ENCODE results near the gene GPSM1. TPM values are rescaled to one million over a fixed set of nuclear protein-coding genes. Genes with fewer than 3 reads are reported as not detected.
A peak's percentile ranks its signal among the peaks of the same experiment; 100 is the strongest.

GPSM1 gene
- total RNA-seq, 3 donors from 2014 or later = 2.4 to 15.0 (median 4.2) TPM

GRCh38 chr9:136297016-136297691, 30.2 kb upstream of the GPSM1 start:
- Histone ChIP-seq H3K36me3 (ENCODE audit: low read depth) (no peaks in the 10 kb centered on the region), H3K4me3 (no peak overlapping the region), H3K9me3 (no peaks in the 10 kb centered on the region), H3K4me1 (ENCODE audit: low read depth) (peaks cover 9% of the 10 kb centered on the region)
- no peak for TF ChIP-seq CTCF (IDR thresholded peaks at IDR 0.05)
- DNase-seq (peak; percentile 75 to 85 (median 82)), ATAC-seq (peak; percentile 91)
- intact Hi-C loops (cut with DNase I, micrococcal nuclease) = no loop called here

GRCh38 chr9:136297766-136298735, 29.3 kb upstream of the GPSM1 start:
- Histone ChIP-seq H3K9me3 (no peaks in the 10 kb centered on the region), H3K36me3 (ENCODE audit: low read depth) (no peaks in the 10 kb centered on the region), H3K4me3 (no peak overlapping the region), H3K4me1 (ENCODE audit: low read depth) (peaks cover 9% of the 10 kb centered on the region)
- DNase-seq = peak in 1 of 3 donors; percentile 38
- no peak for ATAC-seq
- intact Hi-C loops (cut with DNase I, micrococcal nuclease) = no loop called here
- no peak for TF ChIP-seq CTCF (IDR thresholded peaks at IDR 0.05)

GRCh38 chr9:136299116-136299515, 28.2 kb upstream of the GPSM1 start:
- no peak for TF ChIP-seq CTCF (IDR thresholded peaks at IDR 0.05)
- no peak overlapping the region for H3K4me3 ChIP-seq
- DNase-seq (peak in 1 of 3 donors; percentile 46), ATAC-seq (no peak)
- no peaks in the 10 kb centered on the region for H3K9me3 ChIP-seq
- intact Hi-C loops (cut with DNase I, micrococcal nuclease) = no loop called here
- H3K36me3 ChIP-seq (ENCODE audit: low read depth) = no peaks in the 10 kb centered on the region
- peaks cover 9% of the 10 kb centered on the region for H3K4me1 ChIP-seq (ENCODE audit: low read depth)

- Histone ChIP-seq H3K9me3 (no peaks in the 10 kb centered on the region), H3K36me3 (ENCODE audit: low read depth) (no peaks in the 10 kb centered on the region), H3K4me1 (ENCODE audit: low read depth) (peaks cover 9% of the 10 kb centered on the region), H3K4me3 (no peak overlapping the region)
- ATAC-seq (no peak), DNase-seq (peak in 1 of 3 donors; percentile 31)
- intact Hi-C loops (cut with DNase I, micrococcal nuclease) = no loop called here
- no peak for TF ChIP-seq CTCF (IDR thresholded peaks at IDR 0.05)
These were observed 27.8 kb upstream of the GPSM1 start for GRCh38 chr9:136299541-136299940.

GRCh38 chr9:136300016-136300545, 27.3 kb upstream of the GPSM1 start:
- Histone ChIP-seq H3K4me1 (ENCODE audit: low read depth) (peaks cover 9% of the 10 kb centered on the region), H3K36me3 (ENCODE audit: low read depth) (no peaks in the 10 kb centered on the region), H3K4me3 (no peak overlapping the region), H3K9me3 (no peaks in the 10 kb centered on the region)
- DNase-seq (peak in 1 of 3 donors; percentile 39), ATAC-seq (no peak)
- no peak for TF ChIP-seq CTCF (IDR thresholded peaks at IDR 0.05)
- intact Hi-C loops (cut with DNase I, micrococcal nuclease) = no loop called here

Measured in mucosa of descending colon (tissue), 3 donors.